IMR-90 (cell line): ENCODE results near the gene BCL11A.

Experiments
- BHLHE40 ChIP-seq: fragments of 150-350 bp; IDR thresholded peaks from 2 replicates; pipeline ENCODE4 v1.6.1; 2016; ENCODE audit warnings: mild to moderate bottlenecking, low read depth, low read length
- FOS ChIP-seq: fragments of 150-350 bp; IDR thresholded peaks from 2 replicates; pipeline ENCODE4 v1.6.1; 2016; ENCODE audit warnings: low read depth, low read length
- POLR2A ChIP-seq: IDR thresholded peaks from 2 replicates; pipeline ENCODE4 v1.6.1; 2012; ENCODE audit warnings: mild to moderate bottlenecking, low read depth, low read length
- RCOR1 ChIP-seq: IDR thresholded peaks from 2 replicates; pipeline ENCODE4 v1.6.1; 2012; ENCODE audit warnings: mild to moderate bottlenecking, low read length, improper control_type of control experiment; ENCODE audit not compliant: insufficient replicate concordance
- RFX5 ChIP-seq: IDR thresholded peaks from 2 replicates; pipeline ENCODE4 v1.8.0; 2012; ENCODE audit warnings: low read depth, mild to moderate bottlenecking, low read length, moderate library complexity
- TF ChIP-seq, protein P1 (sequence below): conservative IDR thresholded peaks from 2 replicates; pipeline ENCODE4 v1.5.1; 2012; ENCODE audit warnings: mild to moderate bottlenecking, low read depth, low read length, improper control_type of control experiment

DNA sequence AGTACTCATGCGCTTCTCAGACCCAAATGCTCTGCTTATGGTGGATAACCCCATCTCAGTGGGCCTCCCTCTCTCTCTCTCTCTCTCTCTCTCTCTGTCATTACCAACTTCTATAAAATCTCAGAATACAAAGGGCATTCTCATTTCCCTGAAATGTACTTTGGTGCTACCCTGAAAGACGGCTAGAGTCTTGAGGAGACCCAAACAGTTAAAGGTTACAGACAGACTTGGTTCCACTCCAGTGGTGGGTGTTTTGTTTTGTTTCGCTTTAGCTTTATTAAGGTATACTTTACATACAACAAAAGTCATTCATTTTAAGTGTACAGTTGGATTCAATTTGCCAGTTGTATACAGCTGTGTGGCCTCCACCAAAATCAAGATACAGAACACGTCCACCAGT is 60.9 kb downstream of the BCL11A start:
- TF ChIP-seq, protein P1, sequence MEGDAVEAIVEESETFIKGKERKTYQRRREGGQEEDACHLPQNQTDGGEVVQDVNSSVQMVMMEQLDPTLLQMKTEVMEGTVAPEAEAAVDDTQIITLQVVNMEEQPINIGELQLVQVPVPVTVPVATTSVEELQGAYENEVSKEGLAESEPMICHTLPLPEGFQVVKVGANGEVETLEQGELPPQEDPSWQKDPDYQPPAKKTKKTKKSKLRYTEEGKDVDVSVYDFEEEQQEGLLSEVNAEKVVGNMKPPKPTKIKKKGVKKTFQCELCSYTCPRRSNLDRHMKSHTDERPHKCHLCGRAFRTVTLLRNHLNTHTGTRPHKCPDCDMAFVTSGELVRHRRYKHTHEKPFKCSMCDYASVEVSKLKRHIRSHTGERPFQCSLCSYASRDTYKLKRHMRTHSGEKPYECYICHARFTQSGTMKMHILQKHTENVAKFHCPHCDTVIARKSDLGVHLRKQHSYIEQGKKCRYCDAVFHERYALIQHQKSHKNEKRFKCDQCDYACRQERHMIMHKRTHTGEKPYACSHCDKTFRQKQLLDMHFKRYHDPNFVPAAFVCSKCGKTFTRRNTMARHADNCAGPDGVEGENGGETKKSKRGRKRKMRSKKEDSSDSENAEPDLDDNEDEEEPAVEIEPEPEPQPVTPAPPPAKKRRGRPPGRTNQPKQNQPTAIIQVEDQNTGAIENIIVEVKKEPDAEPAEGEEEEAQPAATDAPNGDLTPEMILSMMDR, result no peak
- TF ChIP-seq RFX5, result no peak
- TF ChIP-seq POLR2A, result no peak
- no peak for TF ChIP-seq FOS
- no peak for TF ChIP-seq BHLHE40
- TF ChIP-seq RCOR1, result no peak
